HepG2 (cell line): ENCODE results near the gene VAPB. TPM values are rescaled to one million over a fixed set of nuclear protein-coding genes. Genes with fewer than 3 reads are reported as not detected.

Experiments used
- AKAP8 ChIP-seq: sonication (generic); formaldehyde crosslinking; IDR thresholded peaks from 2 replicates; pipeline ENCODE4 v1.5.1; 2020; ENCODE audit warnings: mild to moderate bottlenecking, missing genetic modification reagents
- HNF4G ChIP-seq, 2 experiments: sonication (generic) in 1 of 2; formaldehyde crosslinking in 1 of 2; IDR thresholded peaks; 2 replicates each; pipeline versions ENCODE4 v1.4.0 to v1.6.1; 2011 to 2020; ENCODE audit warnings: borderline replicate concordance in 2 of 2, low read depth in 2 of 2, mild to moderate bottlenecking in 2 of 2, low read length in 1 of 2, missing genetic modification reagents in 1 of 2, moderate library complexity in 1 of 2
- IKZF4 ChIP-seq: sonication (generic); formaldehyde crosslinking; IDR thresholded peaks from 2 replicates; pipeline ENCODE4 v1.5.1; 2020; ENCODE audit warnings: borderline replicate concordance, mild to moderate bottlenecking, low read depth, missing genetic modification reagents; ENCODE audit errors: not compliant biosample characterization
- KLF13 ChIP-seq: sonication (generic); formaldehyde crosslinking; IDR thresholded peaks from 2 replicates; pipeline ENCODE4 v1.4.0; 2020; ENCODE audit warnings: mild to moderate bottlenecking, missing genetic modification reagents
- MBNL3 ChIP-seq: fragments of 250-450 bp; sonication (Bioruptor Pico); conservative IDR thresholded peaks from 2 replicates; pipeline ENCODE4 v1.8.0; 2022; ENCODE audit warnings: mild to moderate bottlenecking, inconsistent platforms
- MED1 ChIP-seq: sonication (generic); formaldehyde crosslinking; IDR thresholded peaks from 2 replicates; pipeline ENCODE4 v1.4.0; 2020; ENCODE audit warnings: missing genetic modification reagents
- NCOA1 ChIP-seq: sonication (generic); formaldehyde crosslinking; IDR thresholded peaks from 2 replicates; pipeline ENCODE4 v1.9.0; 2021; ENCODE audit warnings: missing genetic modification reagents
- POLR2G ChIP-seq: fragments of 200-400 bp; formaldehyde crosslinking; IDR thresholded peaks from 2 replicates; pipeline ENCODE4 v1.6.1; 2018; ENCODE audit warnings: mild to moderate bottlenecking, low read depth, low read length, moderate library complexity
- ZNF598 ChIP-seq: sonication (generic); formaldehyde crosslinking; IDR thresholded peaks from 2 replicates; pipeline ENCODE4 v1.5.1; 2020; ENCODE audit warnings: mild to moderate bottlenecking, missing genetic modification reagents, borderline replicate concordance
- ZNF614 ChIP-seq: IDR thresholded peaks from 2 replicates; pipeline ENCODE4 v1.6.1; 2018; ENCODE audit warnings: missing biosample characterization, missing genetic modification reagents, inconsistent platforms, borderline replicate concordance
- ZNF746 ChIP-seq: sonication (generic); formaldehyde crosslinking; IDR thresholded peaks from 2 replicates; pipeline ENCODE4 v1.8.0; 2022; ENCODE audit warnings: mild to moderate bottlenecking, missing genetic modification reagents
- polyA plus RNA-seq, 8 experiments: library from polyadenylated mRNA; depleted of rRNA in 3 of 8; stranded (reverse) in 7 of 8; unstranded in 1 of 8; fragments of >200 nt; fragmentation: Illumina TruSeq in 4 of 8; extraction: Trizol in 4 of 8; gene quantifications; 2 replicates each; pipeline versions ENCODE4 v1.2.1 to v1.2.3, GENCODE V29; 2011 to 2016; ENCODE audit warnings: low read depth in 4 of 8, missing spikeins in 1 of 8, mixed read lengths in 1 of 8; ENCODE audit not compliant: insufficient read depth in 1 of 8
- total RNA-seq, 5 experiments: library from RNA; depleted of rRNA; stranded (reverse); fragments of >200 nt; fragmentation: Illumina TruSeq; extraction: Trizol; gene quantifications; 2 replicates each; pipeline ENCODE4 v1.2.3, GENCODE V29; 2016; ENCODE audit warnings: low read depth in 1 of 5
- TF ChIP-seq, protein P1 (sequence below), 2 experiments: sonication (generic) in 1 of 2; formaldehyde crosslinking in 1 of 2; IDR thresholded peaks; 2 replicates each; pipeline versions ENCODE4 v1.6.1 to v1.9.0; 2014 to 2022; ENCODE audit warnings: antibody characterized with exemption in 1 of 2, borderline replicate concordance in 1 of 2, inconsistent platforms in 1 of 2, low read depth in 1 of 2, missing genetic modification reagents in 1 of 2
- TF ChIP-seq, protein P2 (sequence below): sonication (generic); formaldehyde crosslinking; IDR thresholded peaks from 2 replicates; pipeline ENCODE4 v1.4.0; 2020; ENCODE audit warnings: missing genetic modification reagents
- TF ChIP-seq, protein P3 (sequence below): sonication (generic); formaldehyde crosslinking; IDR thresholded peaks from 2 replicates; pipeline ENCODE4 v1.4.0; 2020; ENCODE audit warnings: missing genetic modification reagents

The VAPB gene
- total and polyA plus RNA-seq, 2 of the 13 experiments (the other 11 are each of a cell fraction or from before 2014, with no cell fraction given), result 18.6 to 48.5 TPM

DNA sequence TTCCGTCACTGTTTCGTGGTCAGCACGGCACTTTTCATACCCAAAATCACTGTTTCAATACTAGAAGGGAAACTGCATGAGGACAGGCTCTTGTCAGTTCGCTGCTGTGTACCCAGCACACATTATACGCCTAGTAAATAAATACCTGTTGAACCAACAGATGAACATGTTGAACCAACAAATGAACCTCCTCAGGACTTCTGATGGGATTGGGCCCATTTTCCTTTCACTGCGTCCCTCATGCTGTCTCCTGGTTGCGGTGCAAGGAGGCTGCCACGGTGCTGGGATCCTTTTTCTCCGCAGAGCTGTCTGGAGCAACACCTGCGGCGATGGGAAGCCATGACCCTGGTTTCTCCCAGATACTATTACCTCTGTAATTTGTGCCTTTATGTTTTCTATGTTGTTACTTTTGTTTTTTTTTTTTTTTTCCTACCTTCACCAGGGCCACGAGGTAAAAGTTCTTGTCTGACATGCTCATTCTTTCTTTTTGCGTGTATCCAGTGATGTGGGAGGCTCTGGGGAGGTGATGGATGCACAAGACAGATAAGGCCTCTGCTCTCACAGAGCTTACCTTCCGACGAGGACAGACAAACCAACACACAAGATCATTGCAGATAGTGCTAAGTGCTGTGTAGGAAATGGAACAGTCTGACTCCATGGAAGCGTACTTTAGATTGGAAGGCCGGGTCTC lies 1.1 kb downstream of the VAPB start (continued):
- TF ChIP-seq, protein P1, sequence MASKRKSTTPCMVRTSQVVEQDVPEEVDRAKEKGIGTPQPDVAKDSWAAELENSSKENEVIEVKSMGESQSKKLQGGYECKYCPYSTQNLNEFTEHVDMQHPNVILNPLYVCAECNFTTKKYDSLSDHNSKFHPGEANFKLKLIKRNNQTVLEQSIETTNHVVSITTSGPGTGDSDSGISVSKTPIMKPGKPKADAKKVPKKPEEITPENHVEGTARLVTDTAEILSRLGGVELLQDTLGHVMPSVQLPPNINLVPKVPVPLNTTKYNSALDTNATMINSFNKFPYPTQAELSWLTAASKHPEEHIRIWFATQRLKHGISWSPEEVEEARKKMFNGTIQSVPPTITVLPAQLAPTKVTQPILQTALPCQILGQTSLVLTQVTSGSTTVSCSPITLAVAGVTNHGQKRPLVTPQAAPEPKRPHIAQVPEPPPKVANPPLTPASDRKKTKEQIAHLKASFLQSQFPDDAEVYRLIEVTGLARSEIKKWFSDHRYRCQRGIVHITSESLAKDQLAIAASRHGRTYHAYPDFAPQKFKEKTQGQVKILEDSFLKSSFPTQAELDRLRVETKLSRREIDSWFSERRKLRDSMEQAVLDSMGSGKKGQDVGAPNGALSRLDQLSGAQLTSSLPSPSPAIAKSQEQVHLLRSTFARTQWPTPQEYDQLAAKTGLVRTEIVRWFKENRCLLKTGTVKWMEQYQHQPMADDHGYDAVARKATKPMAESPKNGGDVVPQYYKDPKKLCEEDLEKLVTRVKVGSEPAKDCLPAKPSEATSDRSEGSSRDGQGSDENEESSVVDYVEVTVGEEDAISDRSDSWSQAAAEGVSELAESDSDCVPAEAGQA (IDR thresholded peaks at IDR 0.05; ENCODE audit: low read depth), result no peak
- TF ChIP-seq, protein P1 (CRISPR knock-in tag; IDR thresholded peaks at IDR 0.05; ENCODE audit: borderline replicate concordance), result no peak
- TF ChIP-seq MBNL3 (no peak), ZNF614 (CRISPR knock-in tag) (no peak), MED1 (CRISPR knock-in tag) (no peak), HNF4G (IDR thresholded peaks at IDR 0.05; ENCODE audit: borderline replicate concordance, low read depth, low read length) (no peak), HNF4G (CRISPR knock-in tag; IDR thresholded peaks at IDR 0.05; ENCODE audit: borderline replicate concordance, low read depth) (no peak; the same call in 1 of the 2 replicates), NCOA1 (CRISPR knock-in tag) (no peak), IKZF4 (CRISPR knock-in tag) (no peak), AKAP8 (CRISPR knock-in tag) (no peak), POLR2G (peak; percentile 46; the same call in 1 of the 2 replicates), ZNF598 (peak; percentile 21; the same call in 1 of the 2 replicates), ZNF746 (CRISPR knock-in tag) (0 out of 2 replicates have a peak, but pooled peaks have one; percentile 0), KLF13 (no peak)
- TF ChIP-seq, protein P2, sequence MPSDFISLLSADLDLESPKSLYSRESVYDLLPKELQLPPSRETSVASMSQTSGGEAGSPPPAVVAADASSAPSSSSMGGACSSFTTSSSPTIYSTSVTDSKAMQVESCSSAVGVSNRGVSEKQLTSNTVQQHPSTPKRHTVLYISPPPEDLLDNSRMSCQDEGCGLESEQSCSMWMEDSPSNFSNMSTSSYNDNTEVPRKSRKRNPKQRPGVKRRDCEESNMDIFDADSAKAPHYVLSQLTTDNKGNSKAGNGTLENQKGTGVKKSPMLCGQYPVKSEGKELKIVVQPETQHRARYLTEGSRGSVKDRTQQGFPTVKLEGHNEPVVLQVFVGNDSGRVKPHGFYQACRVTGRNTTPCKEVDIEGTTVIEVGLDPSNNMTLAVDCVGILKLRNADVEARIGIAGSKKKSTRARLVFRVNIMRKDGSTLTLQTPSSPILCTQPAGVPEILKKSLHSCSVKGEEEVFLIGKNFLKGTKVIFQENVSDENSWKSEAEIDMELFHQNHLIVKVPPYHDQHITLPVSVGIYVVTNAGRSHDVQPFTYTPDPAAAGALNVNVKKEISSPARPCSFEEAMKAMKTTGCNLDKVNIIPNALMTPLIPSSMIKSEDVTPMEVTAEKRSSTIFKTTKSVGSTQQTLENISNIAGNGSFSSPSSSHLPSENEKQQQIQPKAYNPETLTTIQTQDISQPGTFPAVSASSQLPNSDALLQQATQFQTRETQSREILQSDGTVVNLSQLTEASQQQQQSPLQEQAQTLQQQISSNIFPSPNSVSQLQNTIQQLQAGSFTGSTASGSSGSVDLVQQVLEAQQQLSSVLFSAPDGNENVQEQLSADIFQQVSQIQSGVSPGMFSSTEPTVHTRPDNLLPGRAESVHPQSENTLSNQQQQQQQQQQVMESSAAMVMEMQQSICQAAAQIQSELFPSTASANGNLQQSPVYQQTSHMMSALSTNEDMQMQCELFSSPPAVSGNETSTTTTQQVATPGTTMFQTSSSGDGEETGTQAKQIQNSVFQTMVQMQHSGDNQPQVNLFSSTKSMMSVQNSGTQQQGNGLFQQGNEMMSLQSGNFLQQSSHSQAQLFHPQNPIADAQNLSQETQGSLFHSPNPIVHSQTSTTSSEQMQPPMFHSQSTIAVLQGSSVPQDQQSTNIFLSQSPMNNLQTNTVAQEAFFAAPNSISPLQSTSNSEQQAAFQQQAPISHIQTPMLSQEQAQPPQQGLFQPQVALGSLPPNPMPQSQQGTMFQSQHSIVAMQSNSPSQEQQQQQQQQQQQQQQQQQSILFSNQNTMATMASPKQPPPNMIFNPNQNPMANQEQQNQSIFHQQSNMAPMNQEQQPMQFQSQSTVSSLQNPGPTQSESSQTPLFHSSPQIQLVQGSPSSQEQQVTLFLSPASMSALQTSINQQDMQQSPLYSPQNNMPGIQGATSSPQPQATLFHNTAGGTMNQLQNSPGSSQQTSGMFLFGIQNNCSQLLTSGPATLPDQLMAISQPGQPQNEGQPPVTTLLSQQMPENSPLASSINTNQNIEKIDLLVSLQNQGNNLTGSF (CRISPR knock-in tag), result no peak
- TF ChIP-seq, protein P3, sequence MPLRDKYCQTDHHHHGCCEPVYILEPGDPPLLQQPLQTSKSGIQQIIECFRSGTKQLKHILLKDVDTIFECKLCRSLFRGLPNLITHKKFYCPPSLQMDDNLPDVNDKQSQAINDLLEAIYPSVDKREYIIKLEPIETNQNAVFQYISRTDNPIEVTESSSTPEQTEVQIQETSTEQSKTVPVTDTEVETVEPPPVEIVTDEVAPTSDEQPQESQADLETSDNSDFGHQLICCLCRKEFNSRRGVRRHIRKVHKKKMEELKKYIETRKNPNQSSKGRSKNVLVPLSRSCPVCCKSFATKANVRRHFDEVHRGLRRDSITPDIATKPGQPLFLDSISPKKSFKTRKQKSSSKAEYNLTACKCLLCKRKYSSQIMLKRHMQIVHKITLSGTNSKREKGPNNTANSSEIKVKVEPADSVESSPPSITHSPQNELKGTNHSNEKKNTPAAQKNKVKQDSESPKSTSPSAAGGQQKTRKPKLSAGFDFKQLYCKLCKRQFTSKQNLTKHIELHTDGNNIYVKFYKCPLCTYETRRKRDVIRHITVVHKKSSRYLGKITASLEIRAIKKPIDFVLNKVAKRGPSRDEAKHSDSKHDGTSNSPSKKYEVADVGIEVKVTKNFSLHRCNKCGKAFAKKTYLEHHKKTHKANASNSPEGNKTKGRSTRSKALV (CRISPR knock-in tag), result no peak
